IPS DF 6.9 (cell line): ENCODE measurements around the gene SPEG.

Experiments
- DNase-seq: peaks from one replicate; pipeline ENCODE4 v3.0.0-alpha.2; 2013; ENCODE audit warnings: low read depth, low spot score
- H3K27ac ChIP-seq: one replicate; pipeline ENCODE4 v1.5.1; 2013; ENCODE audit warnings: low read length, control low read depth
- H3K27me3 ChIP-seq: 2 replicates; pipeline ENCODE4 v1.6.1; 2013; ENCODE audit warnings: mild to moderate bottlenecking, low read length; ENCODE audit not compliant: control insufficient read depth, insufficient read depth
- H3K36me3 ChIP-seq: 2 replicates; pipeline ENCODE4 v1.6.1; 2013; ENCODE audit warnings: low read length; ENCODE audit not compliant: control insufficient read depth, insufficient read depth
- H3K4me1 ChIP-seq: 2 replicates; pipeline ENCODE4 v1.6.1; 2013; ENCODE audit warnings: low read length; ENCODE audit not compliant: control insufficient read depth, insufficient read depth
- H3K4me3 ChIP-seq: 2 replicates; pipeline ENCODE4 v1.5.1; 2013; ENCODE audit warnings: mild to moderate bottlenecking, low read length
- H3K9me3 ChIP-seq: 2 replicates; pipeline ENCODE4 v1.6.1; 2013; ENCODE audit warnings: low read length, inconsistent platforms; ENCODE audit not compliant: control insufficient read depth, insufficient read depth
- WGBS: extraction: QIAGEN DNeasy Blood & Tissue Kit; methylation state at CpG from one replicate; pipeline ENCODE4 v1.1.7; 2013; ENCODE audit warnings: mixed read lengths, missing lambda C conversion rate; ENCODE audit not compliant: insufficient read length, insufficient coverage; 5-methylcytosine and 5-hydroxymethylcytosine counted together

Gene SPEG

DNA sequence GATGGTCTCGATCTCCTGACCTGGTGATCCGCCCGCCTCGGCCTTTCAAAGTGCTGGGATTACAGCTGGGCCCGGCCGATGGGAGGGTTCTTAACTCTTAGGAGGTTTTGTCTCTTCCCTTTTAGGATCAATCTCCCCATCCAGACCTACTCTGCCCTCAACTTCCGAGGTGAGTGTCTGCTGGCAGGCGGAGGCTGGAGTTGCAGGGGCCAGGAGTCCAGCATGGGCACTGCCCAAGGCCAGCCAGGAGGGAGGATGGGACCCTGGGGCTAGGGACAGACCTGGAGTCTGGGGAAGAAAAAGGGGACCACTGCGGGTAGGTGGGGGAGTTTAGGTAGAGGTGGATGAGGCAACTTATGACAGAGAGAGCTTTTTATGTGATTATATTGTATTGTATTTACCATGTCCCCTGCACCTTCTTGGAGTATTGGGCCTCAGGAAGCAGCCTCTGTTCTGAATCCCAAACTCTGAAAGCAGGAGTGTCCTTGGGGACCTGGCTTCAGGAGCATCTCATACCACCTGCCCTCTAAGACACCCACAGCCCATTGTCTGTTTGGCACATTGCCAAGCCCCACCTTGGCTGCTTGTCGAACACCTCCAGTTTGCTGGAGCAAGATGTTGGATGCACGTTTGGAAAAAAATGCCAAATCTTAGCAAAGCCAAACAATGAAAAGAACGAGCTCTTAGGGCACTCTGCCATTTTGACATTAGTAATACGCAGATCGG, 10.8 kb upstream of the SPEG start:
- Histone ChIP-seq H3K36me3 (no peaks in the 10 kb centered on the region), H3K4me1 (peaks cover 2% of the 10 kb centered on the region; the same call in 1 of the 2 replicates), H3K27me3 (peaks cover 8% of the 10 kb centered on the region; the same call in 1 of the 2 replicates), H3K9me3 (no peaks in the 10 kb centered on the region), H3K27ac (no peak overlapping the region), H3K4me3 (no peak overlapping the region)
- DNase-seq, result no peak
- no CpG with 5 or more reads among the region's 14 CpGs for WGBS

DNA sequence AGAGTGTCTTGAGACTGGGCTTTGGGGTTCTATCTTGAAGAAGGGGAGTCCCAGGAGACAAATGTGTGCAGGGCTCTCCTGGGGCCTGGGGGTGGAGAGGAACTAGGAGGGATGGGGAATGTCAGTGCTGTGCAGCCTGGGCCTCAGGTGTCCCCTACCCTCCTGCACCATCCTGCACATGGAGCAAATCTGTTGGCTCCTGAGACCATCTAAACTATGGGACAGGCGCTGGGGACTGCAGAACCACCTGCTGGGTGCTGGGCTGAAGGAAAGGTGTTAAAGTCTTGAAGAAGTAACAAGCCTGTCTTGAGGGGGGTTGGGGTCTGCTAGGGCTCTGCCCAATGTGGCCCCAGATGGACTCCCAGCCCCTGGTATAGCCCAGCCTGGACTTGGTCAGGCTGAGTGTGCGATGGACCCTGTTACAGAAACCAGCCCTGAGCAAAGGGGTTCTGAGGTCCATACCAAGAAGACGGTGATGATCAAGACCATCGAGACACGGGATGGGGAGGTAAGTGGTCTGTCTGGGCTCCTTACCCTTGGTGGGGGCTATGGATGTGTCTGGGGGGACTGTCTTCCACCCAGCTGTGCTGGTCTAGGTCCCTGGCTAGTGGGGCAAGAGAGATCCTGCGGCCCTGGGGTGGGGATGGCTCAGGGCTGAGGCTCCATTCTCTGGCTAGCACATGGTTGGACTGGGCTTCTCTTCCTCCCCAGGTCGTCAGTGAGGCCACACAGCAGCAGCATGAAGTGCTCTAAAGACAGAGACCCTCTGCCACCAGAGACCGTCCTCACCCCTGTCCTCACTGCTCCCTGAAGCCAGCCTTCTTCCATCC, 9.2 kb upstream of the SPEG start:
- Histone ChIP-seq H3K9me3 (no peaks in the 10 kb centered on the region), H3K36me3 (no peaks in the 10 kb centered on the region), H3K27me3 (no peaks in the 10 kb centered on the region), H3K4me1 (no peaks in the 10 kb centered on the region), H3K27ac (no peak overlapping the region), H3K4me3 (no peak overlapping the region)
- WGBS, result no CpG with 5 or more reads among the region's 8 CpGs
- no peak for DNase-seq

DNA sequence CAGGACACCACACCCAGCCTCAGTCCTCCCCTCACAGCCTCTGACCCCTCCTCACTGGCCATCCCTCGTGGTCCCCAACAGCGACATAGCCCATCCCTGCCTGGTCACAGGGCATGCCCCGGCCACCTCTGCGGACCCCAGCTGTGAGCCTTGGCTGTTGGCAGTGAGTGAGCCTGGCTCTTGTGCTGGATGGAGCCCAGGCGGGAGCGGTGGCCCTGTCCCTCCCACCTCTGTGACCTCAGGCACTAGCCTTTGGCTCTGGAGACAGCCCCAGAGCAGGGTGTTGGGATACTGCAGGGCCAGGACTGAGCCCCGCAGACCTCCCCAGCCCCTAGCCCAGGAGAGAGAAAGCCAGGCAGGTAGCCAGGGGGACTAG, 8.6 kb upstream of the SPEG start:
- no peak overlapping the region for H3K27ac ChIP-seq
- no peaks in the 10 kb centered on the region for H3K27me3 ChIP-seq
- no peaks in the 10 kb centered on the region for H3K36me3 ChIP-seq
- no peak for DNase-seq
- H3K9me3 ChIP-seq, result no peaks in the 10 kb centered on the region
- H3K4me1 ChIP-seq, result 0 out of 2 replicates have a peak, but pooled peaks cover 1% of the 10 kb centered on the region
- H3K4me3 ChIP-seq, result no peak overlapping the region
- WGBS, result no CpG with 5 or more reads among the region's 7 CpGs

DNA sequence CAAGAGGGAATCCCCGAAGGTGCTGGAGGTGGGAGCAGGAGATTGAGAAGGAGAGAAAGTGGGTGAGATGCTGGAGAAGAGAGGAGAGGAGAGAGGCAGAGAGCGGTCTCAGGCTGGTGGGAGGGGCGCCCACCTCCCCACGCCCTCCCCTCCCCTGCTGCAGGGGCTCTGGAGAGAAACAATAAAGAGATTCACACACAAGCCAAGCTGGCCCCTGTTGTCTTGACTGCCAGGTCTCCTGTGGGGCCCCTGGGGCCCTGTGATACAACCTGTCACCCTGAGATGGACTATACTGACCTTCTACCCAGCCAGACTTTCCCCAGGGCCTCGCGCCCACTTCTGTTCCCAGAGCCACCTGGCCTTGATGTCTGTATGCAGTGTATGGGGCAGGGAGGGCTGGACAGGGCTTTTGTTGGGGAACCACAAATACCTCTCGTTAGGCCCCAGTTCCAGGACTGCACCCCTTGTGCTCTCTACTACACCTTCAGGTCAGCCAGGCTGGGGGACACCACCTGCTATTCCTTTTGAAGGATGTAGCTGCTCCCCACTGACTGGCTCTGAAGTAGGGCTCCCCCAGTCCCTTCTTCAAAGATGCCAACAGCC, 8.0 kb upstream of the SPEG start:
- no CpG with 5 or more reads among the region's 7 CpGs for WGBS
- no peaks in the 10 kb centered on the region for H3K27me3 ChIP-seq
- 0 out of 2 replicates have a peak, but pooled peaks cover 1% of the 10 kb centered on the region for H3K4me1 ChIP-seq
- H3K27ac ChIP-seq, result no peak overlapping the region
- no peaks in the 10 kb centered on the region for H3K9me3 ChIP-seq
- no peaks in the 10 kb centered on the region for H3K36me3 ChIP-seq
- no peak overlapping the region for H3K4me3 ChIP-seq
- DNase-seq, result no peak

DNA sequence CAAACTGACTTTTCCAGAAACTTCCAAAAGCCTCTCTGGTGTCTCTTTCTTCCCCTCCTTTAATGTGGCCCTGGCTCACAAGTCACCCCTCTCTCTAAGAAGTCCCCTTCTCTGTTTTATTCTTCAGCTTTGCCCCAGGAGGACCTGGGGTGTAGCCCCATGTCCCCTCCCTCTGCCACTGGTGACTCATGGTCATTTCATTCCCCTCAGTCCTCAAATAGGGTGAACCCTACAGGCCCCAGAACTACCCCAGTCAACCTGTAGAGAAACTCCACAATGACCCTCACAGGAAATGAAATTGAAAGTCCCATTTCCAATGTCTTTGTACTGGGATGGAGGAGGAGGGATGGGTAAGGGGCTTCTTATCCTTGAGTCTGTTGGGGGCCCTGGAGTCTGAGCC, 6.2 kb upstream of the SPEG start:
- H3K9me3 ChIP-seq, result no peaks in the 10 kb centered on the region
- no peak for DNase-seq
- H3K27me3 ChIP-seq, result no peaks in the 10 kb centered on the region
- H3K36me3 ChIP-seq, result no peaks in the 10 kb centered on the region
- H3K27ac ChIP-seq, result no peak overlapping the region
- no peak overlapping the region for H3K4me3 ChIP-seq
- H3K4me1 ChIP-seq, result 0 out of 2 replicates have a peak, but pooled peaks cover 1% of the 10 kb centered on the region

DNA sequence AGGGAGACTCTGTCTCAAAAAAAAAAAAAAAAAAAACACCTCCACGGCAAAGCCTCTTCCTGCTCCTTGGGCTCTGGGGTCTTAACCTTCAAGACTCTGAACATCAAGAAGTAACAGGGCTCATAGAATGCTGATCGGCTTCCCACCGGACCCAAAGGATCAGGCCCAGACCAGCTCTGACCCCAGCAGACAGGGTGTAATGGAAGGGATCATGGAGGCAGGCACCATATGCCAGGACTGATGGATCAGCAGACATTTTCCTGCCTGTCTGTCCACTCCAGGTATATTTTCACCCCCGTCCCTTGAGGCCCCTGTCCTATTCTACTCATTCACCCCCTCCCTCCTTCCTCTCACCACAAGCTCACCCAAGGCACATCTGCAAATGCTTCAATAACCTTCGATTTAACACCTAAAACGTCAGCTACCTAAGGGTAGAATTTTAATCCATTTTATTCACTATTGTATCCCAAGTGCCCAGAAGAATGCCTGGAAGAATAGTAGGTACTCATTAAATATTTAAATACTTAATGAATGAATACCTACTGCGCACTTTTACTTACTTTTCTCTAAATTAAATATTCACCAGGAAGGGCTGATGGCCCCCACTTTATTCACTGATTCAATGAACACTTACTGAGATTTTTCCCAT, 4.6 kb upstream of the SPEG start:
- Histone ChIP-seq H3K27ac (no peak overlapping the region), H3K36me3 (no peaks in the 10 kb centered on the region), H3K27me3 (no peaks in the 10 kb centered on the region), H3K4me1 (0 out of 2 replicates have a peak, but pooled peaks cover 1% of the 10 kb centered on the region), H3K4me3 (no peak overlapping the region), H3K9me3 (no peaks in the 10 kb centered on the region)
- 100% methylated on average over 2 of the region's 7 CpGs for WGBS
- DNase-seq, result no peak

DNA sequence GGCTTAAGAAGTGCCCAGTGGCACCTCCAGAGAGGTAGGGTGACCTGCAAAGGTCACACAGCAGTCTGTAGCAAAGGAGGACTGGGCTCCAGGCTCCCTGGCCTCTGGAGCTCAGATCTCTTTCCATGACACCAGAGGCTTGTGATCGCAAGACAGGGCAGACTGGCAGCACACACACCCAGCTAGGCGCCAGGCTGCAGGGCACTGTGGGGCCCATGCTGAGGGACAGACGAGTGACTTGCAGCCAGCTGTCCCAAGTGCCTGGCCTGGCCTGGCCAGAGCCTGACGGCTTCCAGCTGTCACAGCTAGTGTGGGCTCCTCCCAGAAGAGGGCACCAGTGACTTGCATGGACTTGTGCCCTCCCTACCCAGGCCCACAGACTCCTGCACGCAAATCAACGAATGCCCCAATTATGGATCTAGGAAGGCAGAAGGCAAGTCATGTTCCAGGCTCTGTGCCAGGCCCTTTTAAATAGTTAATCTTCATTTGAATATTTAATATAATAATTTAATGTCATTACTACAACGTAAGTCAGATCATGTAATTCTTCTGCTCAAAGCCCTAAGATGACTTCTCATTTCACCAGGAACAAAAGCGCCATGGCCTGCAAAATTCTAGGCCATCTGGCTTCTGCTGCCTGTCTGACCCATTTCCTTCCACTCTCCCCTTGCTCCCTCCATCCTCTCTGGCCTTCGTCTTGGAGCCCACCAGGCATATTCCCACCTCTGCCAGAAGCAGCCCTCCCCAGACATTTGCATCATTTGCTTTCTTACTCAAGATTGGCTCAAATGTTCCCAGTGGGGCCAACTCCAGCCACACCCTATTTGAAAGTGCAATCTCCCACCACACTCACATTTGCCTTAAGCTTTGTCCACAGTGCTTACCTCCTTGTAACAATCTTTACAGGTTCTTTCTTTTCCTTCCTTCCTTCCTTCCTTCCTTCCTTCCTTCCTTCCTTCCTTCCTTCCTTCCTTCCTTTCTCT, 3.7 kb upstream of the SPEG start:
- WGBS, result no CpG with 5 or more reads among the region's 9 CpGs

DNA sequence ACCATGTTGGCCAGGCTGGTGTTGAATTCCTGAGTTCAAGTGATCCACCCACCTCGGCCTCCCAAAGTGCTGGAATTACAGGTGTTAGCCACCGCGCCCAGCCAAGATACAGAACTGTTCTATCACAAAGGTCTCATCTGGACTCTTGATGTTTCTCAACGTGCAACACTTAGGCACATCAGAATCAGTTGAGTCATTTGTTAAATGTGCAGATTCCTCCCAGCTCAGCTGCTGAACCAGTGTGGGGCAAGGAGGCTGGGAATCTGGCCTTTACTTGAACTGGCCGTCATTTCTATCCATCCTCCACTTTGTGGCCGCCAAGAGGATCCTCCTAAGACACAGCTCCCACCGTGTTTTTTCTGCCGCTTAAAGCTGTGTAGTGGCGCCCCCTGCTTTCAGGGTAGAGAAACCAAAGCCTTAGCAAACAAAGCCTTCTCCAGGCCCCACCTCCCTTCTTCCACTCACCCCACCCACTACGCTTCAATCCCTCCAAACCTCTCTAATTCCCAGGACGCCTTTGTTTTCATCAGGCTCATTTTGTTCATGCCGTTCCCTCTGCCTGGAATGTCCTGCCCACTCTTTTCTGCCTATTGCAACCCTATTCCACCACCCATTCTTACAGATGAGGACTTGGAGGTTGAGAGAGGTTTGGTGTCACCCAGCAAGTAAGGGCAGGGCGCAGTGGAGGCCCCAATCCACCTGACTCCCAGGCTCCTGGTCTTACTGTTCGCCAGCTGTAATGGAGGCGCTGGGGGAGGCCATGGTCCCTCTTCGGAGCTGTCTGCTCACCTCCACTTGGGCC, 776 bp upstream of the SPEG start:
- no peaks in the 10 kb centered on the region for H3K27me3 ChIP-seq
- no peaks in the 10 kb centered on the region for H3K36me3 ChIP-seq
- peak; percentile 89 for DNase-seq
- no peak overlapping the region for H3K27ac ChIP-seq
- peak overlapping the region; percentile 1; the same call in 1 of the 2 replicates for H3K4me3 ChIP-seq
- WGBS, result no CpG with 5 or more reads among the region's 16 CpGs
- 0 out of 2 replicates have a peak, but pooled peaks cover 1% of the 10 kb centered on the region for H3K4me1 ChIP-seq
- no peaks in the 10 kb centered on the region for H3K9me3 ChIP-seq

More for the DNA sequence above, 3.7 kb upstream of the SPEG start:
- Histone ChIP-seq H3K27me3 (no peaks in the 10 kb centered on the region), H3K36me3 (no peaks in the 10 kb centered on the region), H3K4me1 (0 out of 2 replicates have a peak, but pooled peaks cover 1% of the 10 kb centered on the region), H3K4me3 (no peak overlapping the region), H3K9me3 (no peaks in the 10 kb centered on the region), H3K27ac (no peak overlapping the region)
- no peak for DNase-seq

DNA sequence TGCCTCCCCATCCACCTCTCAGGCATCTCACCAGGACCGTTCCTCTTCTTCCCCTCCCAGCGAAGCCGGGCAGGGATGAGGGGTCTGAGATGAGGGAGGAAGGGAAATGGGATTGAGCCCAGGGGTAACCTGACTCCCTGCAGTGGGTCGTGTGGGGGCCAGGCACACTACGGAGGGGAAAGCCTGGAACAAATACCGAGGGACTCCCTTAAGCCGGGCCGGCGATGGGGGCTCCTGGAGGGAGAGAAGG, 250 bp upstream of the SPEG start:
- Histone ChIP-seq H3K27me3 (no peaks in the 10 kb centered on the region), H3K36me3 (no peaks in the 10 kb centered on the region), H3K27ac (no peak overlapping the region), H3K4me1 (0 out of 2 replicates have a peak, but pooled peaks cover 1% of the 10 kb centered on the region), H3K4me3 (peak overlapping the region; percentile 1; the same call in 1 of the 2 replicates), H3K9me3 (no peaks in the 10 kb centered on the region)
- DNase-seq, result no peak
- WGBS, result no CpG with 5 or more reads among the region's 9 CpGs
